ENCODE measurements around the gene ADAMTSL1. TPM values are rescaled to one million over a fixed set of nuclear protein-coding genes. Genes with fewer than 3 reads are reported as not detected.

The ADAMTSL1 gene
- total and polyA plus RNA-seq, 8 donors = 1.1 to 98.8 (median 8.4) TPM

DNA sequence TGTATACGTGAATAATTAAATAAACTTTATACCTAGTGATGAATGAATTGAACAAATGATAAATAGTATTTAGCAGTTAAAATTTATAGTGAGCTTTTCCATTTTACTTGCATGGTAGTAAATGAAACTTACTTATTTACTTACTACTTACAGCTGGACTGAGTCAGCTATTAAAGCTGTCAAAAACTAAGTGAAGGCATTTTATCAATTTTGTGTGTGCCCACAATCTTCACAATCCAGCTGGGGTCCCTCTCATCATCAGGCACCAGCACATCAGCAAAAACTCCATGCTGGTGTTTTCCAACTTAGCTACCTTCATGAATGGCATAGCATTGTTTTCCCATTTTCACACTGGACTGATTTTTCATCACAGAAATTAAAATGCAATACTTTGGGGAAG lies 478.0 kb downstream of the ADAMTSL1 start:
- Histone ChIP-seq H3K27ac (no peak overlapping the region), H3K27me3 (no peaks in the 10 kb centered on the region), H3K4me3 (no peak overlapping the region), H3K9me3 (no peaks in the 10 kb centered on the region), H3K4me1 (no peaks in the 10 kb centered on the region), H3K36me3 (no peaks in the 10 kb centered on the region)
- 47 to 64% (median 59%) methylated on average over 1 of the region's 1 CpG for WGBS, 5 donors
- intact Hi-C loops (cut with DNase I; ENCODE audit: low total_unique reads) = no loop called here
- no peak for DNase-seq
- no peak for TF ChIP-seq POLR2A (IDR thresholded peaks at IDR 0.05)
- no peak for TF ChIP-seq EP300 (IDR thresholded peaks at IDR 0.05)
- TF ChIP-seq POLR2AphosphoS5 (IDR thresholded peaks at IDR 0.05) = no peak
- TF ChIP-seq CTCF (IDR thresholded peaks at IDR 0.05) = no peak

DNA sequence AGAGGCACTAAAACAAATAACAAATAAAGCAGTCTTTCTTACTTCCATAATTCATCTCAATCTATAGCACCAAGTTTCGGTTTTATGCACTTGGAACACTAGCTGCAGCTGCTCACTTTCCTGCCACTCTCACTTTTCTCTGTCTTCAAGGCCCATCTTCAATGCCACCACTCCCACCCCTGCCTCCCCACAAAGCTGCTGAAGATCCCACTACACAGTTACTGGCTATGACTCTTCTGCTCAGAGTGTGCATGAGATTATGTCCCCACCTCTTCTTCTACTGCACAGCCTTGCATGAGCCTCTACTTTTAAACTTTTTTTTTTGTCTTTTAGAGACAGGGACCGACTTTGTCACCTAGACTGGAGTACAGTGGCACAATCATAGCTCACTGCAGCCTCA lies 481.7 kb downstream of the ADAMTSL1 start:
- WGBS, 5 donors = 70 to 84% (median 79%) methylated on average over 2 of the region's 2 CpGs
- no peak overlapping the region for H3K27ac ChIP-seq
- H3K4me3 ChIP-seq = no peak overlapping the region
- TF ChIP-seq EP300 (IDR thresholded peaks at IDR 0.05) (no peak), POLR2A (IDR thresholded peaks at IDR 0.05) (no peak), CTCF (IDR thresholded peaks at IDR 0.05) (no peak), POLR2AphosphoS5 (IDR thresholded peaks at IDR 0.05) (no peak)
- H3K36me3 ChIP-seq = no peaks in the 10 kb centered on the region
- no peaks in the 10 kb centered on the region for H3K9me3 ChIP-seq
- intact Hi-C loops (cut with DNase I; ENCODE audit: low total_unique reads) = no loop called here
- H3K27me3 ChIP-seq = no peaks in the 10 kb centered on the region
- H3K4me1 ChIP-seq = no peaks in the 10 kb centered on the region
- DNase-seq = no peak

Small RNA genes within 50 kb of the gene (small RNA-seq; reads per million reads assigned to genes)
- 0 to 0.15 (median 0) reads per million in 4 donors for gene MIR3152

Data from stomach (tissue), 9 donors.